Pancreas (tissue), 10 donors: Measurements from ENCODE around the gene IL2RA. TPM values are rescaled to one million over a fixed set of nuclear protein-coding genes. Genes with fewer than 3 reads are reported as not detected.

Experiments used
- ATAC-seq, 4 donors: fragments of 200-7000 bp; cut with Tn5 transposase; one replicate each; pipeline versions ENCODE4 v1.8.0 to v1.9.1; 2020; ENCODE audit warnings: mild to moderate bottlenecking in 4 of 4, moderate library complexity in 4 of 4
- DNase-seq, 6 donors: peaks; one replicate each; pipeline ENCODE4 v3.0.0-alpha.2; 2020
- FAIRE-seq: peaks from 2 replicates; lab custom pipeline; 2012; peaks lifted over from hg19 to GRCh38; lab: Jason Lieb, UNC
- H3K27ac ChIP-seq, 4 donors: fragments of 200-600 bp; sonication (generic); 1 replicate in 3 of 4; 2 replicates in 1 of 4; pipeline versions ENCODE4 v1.5.0 to v1.8.0; 2020
- H3K27me3 ChIP-seq, 4 donors: fragments of 200-600 bp; one replicate each; pipeline ENCODE4 v1.8.0; 2021
- H3K36me3 ChIP-seq, 3 donors: fragments of 200-600 bp; sonication (generic) in 1 of 3; one replicate each; pipeline versions ENCODE4 v1.5.0 to v1.8.0; 2020 to 2021
- H3K4me1 ChIP-seq, 3 donors: fragments of 200-600 bp; one replicate each; pipeline ENCODE4 v1.8.0; 2021
- H3K4me3 ChIP-seq, 4 donors: fragments of 200-600 bp; sonication (generic) in 2 of 4; one replicate each; pipeline versions ENCODE4 v1.5.0 to v1.8.0; 2020 to 2021
- H3K9me3 ChIP-seq, 4 donors: fragments of 200-600 bp; one replicate each; pipeline ENCODE4 v1.8.0; 2021
- WGBS, 2 donors: extraction: QIAGEN DNeasy Blood & Tissue Kit; methylation state at CpG; one replicate each; pipeline ENCODE4 v1.1.7; 2013; 5-methylcytosine and 5-hydroxymethylcytosine counted together
- intact Hi-C, 3 donors: fragments of 100-400 bp; cut with DNase I; formaldehyde crosslinking; loops; one replicate each; pipeline versions ENCODE4 v1.11.1 to v1.14.2; 2022
- polyA plus RNA-seq, 2 donors: library from polyadenylated mRNA; stranded (reverse); fragments of 200-250 nt; gene quantifications; one replicate each; pipeline ENCODE4 v1.2.3, GENCODE V29; 2013
- total RNA-seq, 6 donors: library from RNA; stranded (reverse); fragmentation: NEBNext Ultra II Directional in 4 of 6; extraction: Animal tissue kit (Norgen Biotek cat#: 25700) in 4 of 6; gene quantifications; one replicate each; pipeline versions ENCODE4 v1.2.1 to v1.2.4, GENCODE V29; 2021 to 2023
- TF ChIP-seq, protein P1 (sequence below), 4 donors: fragments of 200-600 bp; sonication (generic) in 3 of 4; IDR thresholded peaks; one replicate each; pipeline versions ENCODE4 v1.5.0 to v1.8.0; 2021; ENCODE audit warnings: antibody characterized with exemption in 4 of 4
- donor health status: healthy with polysubstance abuse.
- donor health status: DM: no; HTN: no; CAD: no; lungs with moderate emphysema.
- donor health status: DM: no; HTN: no; CAD: no.
- donor health status: control.
- donor health status: control.
- donor health status: Bipolar disorder and iron deficiency.
- donor health status: DM: yes; HTN: yes; CAD: no.
- donor health status: DM: no; HTN: no; CAD: no.
- donor health status: DM: no; HTN: no; CAD: no.
- donor health status: DM: yes; HTN: yes; CAD: no.

Gene IL2RA
- total and polyA plus RNA-seq, 8 donors: 0.11 to 1.1 (median 0.26) TPM; not detected in 2

GRCh38 chr10:6077071-6077675 lies 15.0 kb upstream of the IL2RA start:
- H3K27me3 ChIP-seq: peaks cover 0 to 4% (median 0%) of the 10 kb centered on the region in 4 donors
- TF ChIP-seq, protein P1, sequence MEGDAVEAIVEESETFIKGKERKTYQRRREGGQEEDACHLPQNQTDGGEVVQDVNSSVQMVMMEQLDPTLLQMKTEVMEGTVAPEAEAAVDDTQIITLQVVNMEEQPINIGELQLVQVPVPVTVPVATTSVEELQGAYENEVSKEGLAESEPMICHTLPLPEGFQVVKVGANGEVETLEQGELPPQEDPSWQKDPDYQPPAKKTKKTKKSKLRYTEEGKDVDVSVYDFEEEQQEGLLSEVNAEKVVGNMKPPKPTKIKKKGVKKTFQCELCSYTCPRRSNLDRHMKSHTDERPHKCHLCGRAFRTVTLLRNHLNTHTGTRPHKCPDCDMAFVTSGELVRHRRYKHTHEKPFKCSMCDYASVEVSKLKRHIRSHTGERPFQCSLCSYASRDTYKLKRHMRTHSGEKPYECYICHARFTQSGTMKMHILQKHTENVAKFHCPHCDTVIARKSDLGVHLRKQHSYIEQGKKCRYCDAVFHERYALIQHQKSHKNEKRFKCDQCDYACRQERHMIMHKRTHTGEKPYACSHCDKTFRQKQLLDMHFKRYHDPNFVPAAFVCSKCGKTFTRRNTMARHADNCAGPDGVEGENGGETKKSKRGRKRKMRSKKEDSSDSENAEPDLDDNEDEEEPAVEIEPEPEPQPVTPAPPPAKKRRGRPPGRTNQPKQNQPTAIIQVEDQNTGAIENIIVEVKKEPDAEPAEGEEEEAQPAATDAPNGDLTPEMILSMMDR (IDR thresholded peaks at IDR 0.05): no peak
- no peak for ATAC-seq
- H3K9me3 ChIP-seq: no peaks in the 10 kb centered on the region
- intact Hi-C loops: loop anchor here in 1 of 3 donors (10.0 kb wide), 1 partner anchor 62 kb away; no protein-coding TSS in a partner anchor
- no peak overlapping the region for H3K27ac ChIP-seq
- DNase-seq: no peak
- 80 to 82% methylated on average over 12 of the region's 12 CpGs for WGBS, 2 donors
- H3K4me3 ChIP-seq: no peak overlapping the region
- H3K36me3 ChIP-seq: no peaks in the 10 kb centered on the region
- FAIRE-seq: no peak
- H3K4me1 ChIP-seq: no peaks in the 10 kb centered on the region

DNA sequence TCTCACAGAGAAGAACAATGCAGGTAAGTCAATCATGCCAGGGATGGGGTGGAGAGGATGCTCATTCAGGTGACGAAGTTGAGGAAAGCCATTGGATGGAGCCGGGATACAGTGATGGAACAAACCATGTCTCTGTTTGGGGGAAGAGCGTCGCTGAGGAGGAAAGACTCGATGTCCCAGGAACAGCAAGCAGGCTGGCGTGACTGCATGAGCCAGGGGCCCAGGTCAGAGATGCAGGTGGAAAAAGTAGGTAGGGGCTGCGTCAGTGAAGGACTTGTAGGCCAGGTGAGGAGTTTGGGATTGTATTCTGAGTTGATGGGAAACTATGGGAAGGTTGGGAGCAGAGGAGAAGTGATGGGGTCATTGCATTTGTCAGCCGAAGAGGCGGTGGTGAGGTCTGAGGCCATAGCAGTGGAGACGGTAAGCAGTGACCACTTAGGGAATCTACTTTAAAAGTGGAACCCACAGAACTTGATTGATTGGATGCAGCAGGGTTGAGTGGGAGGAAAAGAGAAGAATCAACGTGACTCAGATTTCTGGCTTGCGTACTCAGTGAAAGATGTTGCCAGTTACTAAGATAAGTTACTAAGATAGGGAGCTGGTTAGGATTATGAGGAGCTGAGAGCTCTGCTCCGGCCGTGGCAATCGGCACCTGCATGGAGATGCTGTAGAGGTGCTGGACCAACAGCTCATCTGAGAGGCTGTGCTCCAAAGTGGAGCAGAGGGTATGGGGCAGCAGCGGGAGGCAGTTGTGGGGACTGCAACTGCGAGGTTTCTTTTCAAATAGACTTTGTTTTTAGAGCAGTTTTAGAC lies 12.5 kb upstream of the IL2RA start:
- Histone ChIP-seq H3K27me3 (peaks cover 0 to 4% (median 0%) of the 10 kb centered on the region in 4 donors), H3K9me3 (no peaks in the 10 kb centered on the region), H3K4me3 (no peak overlapping the region), H3K36me3 (no peaks in the 10 kb centered on the region), H3K4me1 (no peaks in the 10 kb centered on the region), H3K27ac (no peak overlapping the region)
- TF ChIP-seq, protein P1 (IDR thresholded peaks at IDR 0.05): no peak
- ATAC-seq (peak in 1 of 4 donors; percentile 47), DNase-seq (no peak), FAIRE-seq (no peak)
- WGBS, 2 donors: 60 to 71% methylated on average over 17 of the region's 17 CpGs
- intact Hi-C loops: loop anchor here in 1 of 3 donors (10.0 kb wide), 1 partner anchor 60 kb away; no protein-coding TSS in a partner anchor

GRCh38 chr10:6072215-6072934 lies 10.2 kb upstream of the IL2RA start:
- ATAC-seq (peak in 1 of 4 donors; percentile 32), FAIRE-seq (no peak), DNase-seq (no peak)
- Histone ChIP-seq H3K4me1 (no peaks in the 10 kb centered on the region), H3K27ac (no peak overlapping the region), H3K27me3 (peaks cover 0 to 4% (median 0%) of the 10 kb centered on the region in 4 donors), H3K36me3 (no peaks in the 10 kb centered on the region), H3K9me3 (no peaks in the 10 kb centered on the region), H3K4me3 (no peak overlapping the region)
- WGBS, 2 donors: 58 to 63% methylated on average over 13 of the region's 13 CpGs
- intact Hi-C loops: loop anchor here in 1 of 3 donors (10.0 kb wide), 1 partner anchor 58 kb away; no protein-coding TSS in a partner anchor
- TF ChIP-seq, protein P1 (IDR thresholded peaks at IDR 0.05): no peak

DNA sequence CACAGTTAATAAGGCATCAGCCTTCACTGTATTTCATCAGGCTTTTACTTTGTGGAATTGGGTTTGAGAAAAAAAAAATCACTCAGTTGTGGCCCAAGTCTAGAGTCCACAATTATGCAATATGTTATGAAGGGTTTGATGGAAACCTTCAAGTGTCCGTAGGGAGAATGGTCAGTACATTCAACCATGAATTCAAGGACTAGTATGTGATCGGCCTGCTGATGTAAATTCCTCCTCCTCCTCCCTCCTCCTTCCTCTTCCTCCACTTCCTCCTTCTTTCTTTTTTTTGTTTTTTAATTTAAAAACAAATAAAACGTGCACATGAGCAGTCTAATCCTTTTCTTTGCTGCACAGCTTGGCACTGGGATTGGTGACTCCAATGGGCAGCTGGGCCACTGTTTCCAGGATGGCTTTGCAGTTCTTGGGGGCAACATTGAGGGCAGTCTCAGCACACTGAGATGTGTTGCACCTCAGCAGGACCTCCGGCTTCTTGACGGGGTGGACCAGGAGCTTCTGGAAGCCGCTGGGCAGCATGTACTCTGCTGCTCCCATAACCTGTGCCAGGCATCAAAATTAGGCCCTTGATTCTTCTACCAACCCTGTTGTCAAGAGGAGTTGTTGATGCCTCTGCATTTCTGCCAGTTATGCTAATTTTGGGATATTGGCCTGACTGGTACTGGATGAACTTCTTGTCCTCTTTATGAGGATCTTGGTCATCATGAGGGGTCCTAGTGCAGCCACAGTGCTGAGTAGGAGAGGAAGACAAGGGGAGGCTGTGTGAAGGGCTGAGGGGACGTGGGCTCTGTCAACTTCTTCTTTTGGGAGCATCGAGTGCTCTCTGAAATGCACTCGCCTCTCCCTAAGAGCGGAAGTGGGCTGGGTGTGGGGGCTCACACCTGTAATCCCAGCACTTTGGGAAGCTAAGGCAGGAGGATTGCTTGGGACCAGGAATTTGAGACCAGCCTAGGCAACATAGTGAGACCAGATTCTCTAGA lies 9.3 kb upstream of the IL2RA start:
- no peak for ATAC-seq
- no peak overlapping the region for H3K4me3 ChIP-seq
- 78 to 83% methylated on average over 10 of the region's 10 CpGs for WGBS, 2 donors
- H3K27me3 ChIP-seq: peaks cover 0 to 4% (median 0%) of the 10 kb centered on the region in 4 donors
- intact Hi-C loops: loop anchor here in 1 of 3 donors (10.0 kb wide), 1 partner anchor 57 kb away; no protein-coding TSS in a partner anchor
- no peaks in the 10 kb centered on the region for H3K9me3 ChIP-seq
- FAIRE-seq: no peak
- DNase-seq: no peak
- no peaks in the 10 kb centered on the region for H3K36me3 ChIP-seq
- H3K4me1 ChIP-seq: no peaks in the 10 kb centered on the region
- TF ChIP-seq, protein P1 (IDR thresholded peaks at IDR 0.05): no peak
- H3K27ac ChIP-seq: no peak overlapping the region
